ENCODE results near the gene PLB1. TPM values are rescaled to one million over a fixed set of nuclear protein-coding genes. Genes with fewer than 3 reads are reported as not detected.

The PLB1 gene
- total RNA-seq, 1 experiment from 2014 or later, result 0.44 TPM

DNA sequence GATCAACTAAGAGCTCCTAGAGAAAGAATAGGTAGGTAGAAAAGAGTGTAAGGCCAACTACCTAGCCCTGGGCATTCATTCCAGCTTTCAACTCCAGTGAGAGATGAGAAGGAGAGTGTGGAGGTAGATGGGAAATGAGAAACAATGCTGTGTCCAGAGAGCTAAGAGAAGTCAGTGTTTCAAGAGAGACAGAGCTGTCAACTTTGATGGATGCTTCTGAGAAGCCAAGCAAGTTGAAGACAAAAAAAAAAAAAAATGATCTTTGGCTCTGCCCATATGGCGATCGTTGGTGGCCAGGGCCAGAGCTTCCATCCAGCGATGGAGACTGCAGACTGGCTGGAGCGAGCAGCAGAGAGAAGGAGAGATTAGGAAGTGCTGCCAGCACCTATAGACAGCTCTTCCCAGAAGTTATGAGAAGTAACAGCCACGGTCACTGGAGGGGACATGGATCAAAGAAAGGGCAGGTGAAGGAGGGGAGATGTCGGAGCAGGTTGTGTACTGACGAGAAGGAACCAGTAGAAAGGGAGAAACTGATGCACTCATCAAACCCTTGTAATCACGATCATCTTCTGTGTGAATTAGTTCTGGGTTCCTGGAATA is 143.3 kb downstream of the PLB1 start:
- POLR2A ChIA-PET, result interaction anchor here (0.7 kb wide), 2 partner anchors 72 to 109 kb away, joined by 3 to 7 read pairs; no protein-coding TSS in a partner anchor

DNA sequence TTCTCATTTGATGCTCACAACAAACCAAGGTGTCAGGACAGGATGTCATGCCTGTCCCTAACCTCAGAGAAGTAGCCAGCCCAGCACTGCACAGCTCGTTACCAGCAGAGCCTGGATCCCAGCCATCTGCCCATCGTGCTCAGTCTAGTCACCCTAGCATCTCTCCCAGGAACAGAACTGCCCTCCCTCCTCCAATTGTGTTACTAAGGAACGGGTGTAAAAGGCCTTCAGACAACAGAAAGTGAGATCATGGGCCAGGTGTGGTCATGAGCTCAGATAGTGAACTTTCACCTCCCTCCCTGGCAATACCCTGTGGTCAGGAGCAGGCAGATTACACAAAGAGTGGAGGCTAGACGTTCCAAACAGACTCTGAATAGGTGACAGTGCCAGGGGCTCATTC is 144.0 kb downstream of the PLB1 start:
- TF ChIP-seq, protein P1, sequence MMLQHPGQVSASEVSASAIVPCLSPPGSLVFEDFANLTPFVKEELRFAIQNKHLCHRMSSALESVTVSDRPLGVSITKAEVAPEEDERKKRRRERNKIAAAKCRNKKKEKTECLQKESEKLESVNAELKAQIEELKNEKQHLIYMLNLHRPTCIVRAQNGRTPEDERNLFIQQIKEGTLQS (CRISPR knock-in tag; conservative IDR thresholded peaks at IDR 0.05), result no peak
- TF ChIP-seq, protein P2, sequence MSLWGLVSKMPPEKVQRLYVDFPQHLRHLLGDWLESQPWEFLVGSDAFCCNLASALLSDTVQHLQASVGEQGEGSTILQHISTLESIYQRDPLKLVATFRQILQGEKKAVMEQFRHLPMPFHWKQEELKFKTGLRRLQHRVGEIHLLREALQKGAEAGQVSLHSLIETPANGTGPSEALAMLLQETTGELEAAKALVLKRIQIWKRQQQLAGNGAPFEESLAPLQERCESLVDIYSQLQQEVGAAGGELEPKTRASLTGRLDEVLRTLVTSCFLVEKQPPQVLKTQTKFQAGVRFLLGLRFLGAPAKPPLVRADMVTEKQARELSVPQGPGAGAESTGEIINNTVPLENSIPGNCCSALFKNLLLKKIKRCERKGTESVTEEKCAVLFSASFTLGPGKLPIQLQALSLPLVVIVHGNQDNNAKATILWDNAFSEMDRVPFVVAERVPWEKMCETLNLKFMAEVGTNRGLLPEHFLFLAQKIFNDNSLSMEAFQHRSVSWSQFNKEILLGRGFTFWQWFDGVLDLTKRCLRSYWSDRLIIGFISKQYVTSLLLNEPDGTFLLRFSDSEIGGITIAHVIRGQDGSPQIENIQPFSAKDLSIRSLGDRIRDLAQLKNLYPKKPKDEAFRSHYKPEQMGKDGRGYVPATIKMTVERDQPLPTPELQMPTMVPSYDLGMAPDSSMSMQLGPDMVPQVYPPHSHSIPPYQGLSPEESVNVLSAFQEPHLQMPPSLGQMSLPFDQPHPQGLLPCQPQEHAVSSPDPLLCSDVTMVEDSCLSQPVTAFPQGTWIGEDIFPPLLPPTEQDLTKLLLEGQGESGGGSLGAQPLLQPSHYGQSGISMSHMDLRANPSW (CRISPR knock-in tag; conservative IDR thresholded peaks at IDR 0.05; ENCODE audit: low read depth), result no peak
- TF ChIP-seq, protein P3, sequence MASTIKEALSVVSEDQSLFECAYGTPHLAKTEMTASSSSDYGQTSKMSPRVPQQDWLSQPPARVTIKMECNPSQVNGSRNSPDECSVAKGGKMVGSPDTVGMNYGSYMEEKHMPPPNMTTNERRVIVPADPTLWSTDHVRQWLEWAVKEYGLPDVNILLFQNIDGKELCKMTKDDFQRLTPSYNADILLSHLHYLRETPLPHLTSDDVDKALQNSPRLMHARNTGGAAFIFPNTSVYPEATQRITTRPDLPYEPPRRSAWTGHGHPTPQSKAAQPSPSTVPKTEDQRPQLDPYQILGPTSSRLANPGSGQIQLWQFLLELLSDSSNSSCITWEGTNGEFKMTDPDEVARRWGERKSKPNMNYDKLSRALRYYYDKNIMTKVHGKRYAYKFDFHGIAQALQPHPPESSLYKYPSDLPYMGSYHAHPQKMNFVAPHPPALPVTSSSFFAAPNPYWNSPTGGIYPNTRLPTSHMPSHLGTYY (CRISPR knock-in tag; IDR thresholded peaks at IDR 0.05), result no peak
- TF ChIP-seq NR3C1 (CRISPR knock-in tag; conservative IDR thresholded peaks at IDR 0.05; ENCODE audit: low read depth), result no peak
- no peak for TF ChIP-seq NFATC4 (CRISPR knock-in tag; IDR thresholded peaks at IDR 0.05)
- TF ChIP-seq, protein P4, sequence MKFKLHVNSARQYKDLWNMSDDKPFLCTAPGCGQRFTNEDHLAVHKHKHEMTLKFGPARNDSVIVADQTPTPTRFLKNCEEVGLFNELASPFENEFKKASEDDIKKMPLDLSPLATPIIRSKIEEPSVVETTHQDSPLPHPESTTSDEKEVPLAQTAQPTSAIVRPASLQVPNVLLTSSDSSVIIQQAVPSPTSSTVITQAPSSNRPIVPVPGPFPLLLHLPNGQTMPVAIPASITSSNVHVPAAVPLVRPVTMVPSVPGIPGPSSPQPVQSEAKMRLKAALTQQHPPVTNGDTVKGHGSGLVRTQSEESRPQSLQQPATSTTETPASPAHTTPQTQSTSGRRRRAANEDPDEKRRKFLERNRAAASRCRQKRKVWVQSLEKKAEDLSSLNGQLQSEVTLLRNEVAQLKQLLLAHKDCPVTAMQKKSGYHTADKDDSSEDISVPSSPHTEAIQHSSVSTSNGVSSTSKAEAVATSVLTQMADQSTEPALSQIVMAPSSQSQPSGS (CRISPR knock-in tag; IDR thresholded peaks at IDR 0.05; ENCODE audit: borderline replicate concordance, low read depth), result no peak
- TF ChIP-seq, protein P5, sequence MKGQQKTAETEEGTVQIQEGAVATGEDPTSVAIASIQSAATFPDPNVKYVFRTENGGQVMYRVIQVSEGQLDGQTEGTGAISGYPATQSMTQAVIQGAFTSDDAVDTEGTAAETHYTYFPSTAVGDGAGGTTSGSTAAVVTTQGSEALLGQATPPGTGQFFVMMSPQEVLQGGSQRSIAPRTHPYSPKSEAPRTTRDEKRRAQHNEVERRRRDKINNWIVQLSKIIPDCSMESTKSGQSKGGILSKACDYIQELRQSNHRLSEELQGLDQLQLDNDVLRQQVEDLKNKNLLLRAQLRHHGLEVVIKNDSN (CRISPR knock-in tag; IDR thresholded peaks at IDR 0.05), result no peak
- TF ChIP-seq, protein P6, sequence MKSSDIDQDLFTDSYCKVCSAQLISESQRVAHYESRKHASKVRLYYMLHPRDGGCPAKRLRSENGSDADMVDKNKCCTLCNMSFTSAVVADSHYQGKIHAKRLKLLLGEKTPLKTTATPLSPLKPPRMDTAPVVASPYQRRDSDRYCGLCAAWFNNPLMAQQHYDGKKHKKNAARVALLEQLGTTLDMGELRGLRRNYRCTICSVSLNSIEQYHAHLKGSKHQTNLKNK (CRISPR knock-in tag; IDR thresholded peaks at IDR 0.05), result no peak
- TF ChIP-seq ZNF263 (CRISPR knock-in tag; IDR thresholded peaks at IDR 0.05; ENCODE audit: low read depth), result no peak
- H3K4me1 Mint-ChIP-seq, result peaks cover 15% of the 10 kb centered on the region
- CTCF ChIA-PET, result interaction anchor here (1.2 kb wide), 2 partner anchors 45 to 73 kb away, joined by 3 to 4 read pairs; no protein-coding TSS in a partner anchor
- H3K4me3 Mint-ChIP-seq, result no peak overlapping the region
- POLR2A ChIA-PET, result no interaction called here
- ATAC-seq, result no peak
- H3K27ac Mint-ChIP-seq, result no peak overlapping the region
- no peaks in the 10 kb centered on the region for H3K27me3 Mint-ChIP-seq (ENCODE audit: low read depth)
- no peaks in the 10 kb centered on the region for H3K36me3 Mint-ChIP-seq
- no peaks in the 10 kb centered on the region for H3K9me3 Mint-ChIP-seq
- DNase-seq (ENCODE audit: low spot score), result no peak

More for the DNA sequence above, 143.3 kb downstream of the PLB1 start:
- Mint-ChIP-seq H3K36me3 (no peaks in the 10 kb centered on the region), H3K4me1 (peaks cover 9% of the 10 kb centered on the region), H3K27ac (no peak overlapping the region), H3K4me3 (no peak overlapping the region), H3K9me3 (no peaks in the 10 kb centered on the region), H3K27me3 (ENCODE audit: low read depth) (no peaks in the 10 kb centered on the region)
- TF ChIP-seq, protein P7, sequence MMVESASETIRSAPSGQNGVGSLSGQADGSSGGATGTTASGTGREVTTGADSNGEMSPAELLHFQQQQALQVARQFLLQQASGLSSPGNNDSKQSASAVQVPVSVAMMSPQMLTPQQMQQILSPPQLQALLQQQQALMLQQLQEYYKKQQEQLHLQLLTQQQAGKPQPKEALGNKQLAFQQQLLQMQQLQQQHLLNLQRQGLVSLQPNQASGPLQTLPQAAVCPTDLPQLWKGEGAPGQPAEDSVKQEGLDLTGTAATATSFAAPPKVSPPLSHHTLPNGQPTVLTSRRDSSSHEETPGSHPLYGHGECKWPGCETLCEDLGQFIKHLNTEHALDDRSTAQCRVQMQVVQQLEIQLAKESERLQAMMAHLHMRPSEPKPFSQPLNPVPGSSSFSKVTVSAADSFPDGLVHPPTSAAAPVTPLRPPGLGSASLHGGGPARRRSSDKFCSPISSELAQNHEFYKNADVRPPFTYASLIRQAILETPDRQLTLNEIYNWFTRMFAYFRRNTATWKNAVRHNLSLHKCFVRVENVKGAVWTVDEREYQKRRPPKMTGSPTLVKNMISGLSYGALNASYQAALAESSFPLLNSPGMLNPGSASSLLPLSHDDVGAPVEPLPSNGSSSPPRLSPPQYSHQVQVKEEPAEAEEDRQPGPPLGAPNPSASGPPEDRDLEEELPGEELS (CRISPR knock-in tag; IDR thresholded peaks at IDR 0.05), result no peak
- TF ChIP-seq ZNF396 (CRISPR knock-in tag; IDR thresholded peaks at IDR 0.05; ENCODE audit: borderline replicate concordance) (no peak), GTF2I (CRISPR knock-in tag; conservative IDR thresholded peaks at IDR 0.05) (no peak), ESRRA (CRISPR knock-in tag; IDR thresholded peaks at IDR 0.05; ENCODE audit: borderline replicate concordance) (no peak), ZBTB21 (CRISPR knock-in tag; IDR thresholded peaks at IDR 0.05; ENCODE audit: borderline replicate concordance) (no peak), CREM (CRISPR knock-in tag; IDR thresholded peaks at IDR 0.05) (no peak), FOXK1 (CRISPR knock-in tag; IDR thresholded peaks at IDR 0.05) (no peak), GRHL2 (CRISPR knock-in tag; IDR thresholded peaks at IDR 0.05; ENCODE audit: insufficient replicate concordance, severe bottlenecking) (no peak), ZNF671 (CRISPR knock-in tag; IDR thresholded peaks at IDR 0.05) (no peak)
- TF ChIP-seq, protein P8, sequence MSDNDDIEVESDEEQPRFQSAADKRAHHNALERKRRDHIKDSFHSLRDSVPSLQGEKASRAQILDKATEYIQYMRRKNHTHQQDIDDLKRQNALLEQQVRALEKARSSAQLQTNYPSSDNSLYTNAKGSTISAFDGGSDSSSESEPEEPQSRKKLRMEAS (CRISPR knock-in tag; IDR thresholded peaks at IDR 0.05), result no peak
- TF ChIP-seq, protein P9, sequence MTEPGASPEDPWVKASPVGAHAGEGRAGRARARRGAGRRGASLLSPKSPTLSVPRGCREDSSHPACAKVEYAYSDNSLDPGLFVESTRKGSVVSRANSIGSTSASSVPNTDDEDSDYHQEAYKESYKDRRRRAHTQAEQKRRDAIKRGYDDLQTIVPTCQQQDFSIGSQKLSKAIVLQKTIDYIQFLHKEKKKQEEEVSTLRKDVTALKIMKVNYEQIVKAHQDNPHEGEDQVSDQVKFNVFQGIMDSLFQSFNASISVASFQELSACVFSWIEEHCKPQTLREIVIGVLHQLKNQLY (CRISPR knock-in tag; IDR thresholded peaks at IDR 0.05), result no peak
- TF ChIP-seq, protein P2 (CRISPR knock-in tag; conservative IDR thresholded peaks at IDR 0.05; ENCODE audit: low read depth), result no peak
- TF ChIP-seq, protein P10, sequence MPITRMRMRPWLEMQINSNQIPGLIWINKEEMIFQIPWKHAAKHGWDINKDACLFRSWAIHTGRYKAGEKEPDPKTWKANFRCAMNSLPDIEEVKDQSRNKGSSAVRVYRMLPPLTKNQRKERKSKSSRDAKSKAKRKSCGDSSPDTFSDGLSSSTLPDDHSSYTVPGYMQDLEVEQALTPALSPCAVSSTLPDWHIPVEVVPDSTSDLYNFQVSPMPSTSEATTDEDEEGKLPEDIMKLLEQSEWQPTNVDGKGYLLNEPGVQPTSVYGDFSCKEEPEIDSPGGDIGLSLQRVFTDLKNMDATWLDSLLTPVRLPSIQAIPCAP (CRISPR knock-in tag; IDR thresholded peaks at IDR 0.05), result no peak
- ATAC-seq (no peak), DNase-seq (ENCODE audit: low spot score) (no peak)
- CTCF ChIA-PET, result interaction anchor here (1.2 kb wide), 2 partner anchors 45 to 72 kb away, joined by 3 to 4 read pairs; no protein-coding TSS in a partner anchor
